Skeletal muscle cell (primary cell): ENCODE data around the gene RBM17.
A peak's percentile ranks its signal among the peaks of the same experiment; 100 is the strongest.

ENCODE experiments used
- DNase-seq: peaks from one replicate; pipeline ENCODE4 v3.0.0-alpha.2; 2010; ENCODE audit warnings: low read depth
- H3K4me3 ChIP-seq: 2 replicates; pipeline ENCODE4 v1.5.1; 2011; ENCODE audit warnings: low read depth, mild to moderate bottlenecking, control low read depth, low read length, moderate library complexity

Gene RBM17

DNA sequence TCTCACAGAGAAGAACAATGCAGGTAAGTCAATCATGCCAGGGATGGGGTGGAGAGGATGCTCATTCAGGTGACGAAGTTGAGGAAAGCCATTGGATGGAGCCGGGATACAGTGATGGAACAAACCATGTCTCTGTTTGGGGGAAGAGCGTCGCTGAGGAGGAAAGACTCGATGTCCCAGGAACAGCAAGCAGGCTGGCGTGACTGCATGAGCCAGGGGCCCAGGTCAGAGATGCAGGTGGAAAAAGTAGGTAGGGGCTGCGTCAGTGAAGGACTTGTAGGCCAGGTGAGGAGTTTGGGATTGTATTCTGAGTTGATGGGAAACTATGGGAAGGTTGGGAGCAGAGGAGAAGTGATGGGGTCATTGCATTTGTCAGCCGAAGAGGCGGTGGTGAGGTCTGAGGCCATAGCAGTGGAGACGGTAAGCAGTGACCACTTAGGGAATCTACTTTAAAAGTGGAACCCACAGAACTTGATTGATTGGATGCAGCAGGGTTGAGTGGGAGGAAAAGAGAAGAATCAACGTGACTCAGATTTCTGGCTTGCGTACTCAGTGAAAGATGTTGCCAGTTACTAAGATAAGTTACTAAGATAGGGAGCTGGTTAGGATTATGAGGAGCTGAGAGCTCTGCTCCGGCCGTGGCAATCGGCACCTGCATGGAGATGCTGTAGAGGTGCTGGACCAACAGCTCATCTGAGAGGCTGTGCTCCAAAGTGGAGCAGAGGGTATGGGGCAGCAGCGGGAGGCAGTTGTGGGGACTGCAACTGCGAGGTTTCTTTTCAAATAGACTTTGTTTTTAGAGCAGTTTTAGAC, 14.1 kb upstream of the RBM17 start:
- DNase-seq = no peak
- H3K4me3 ChIP-seq = no peak overlapping the region

DNA sequence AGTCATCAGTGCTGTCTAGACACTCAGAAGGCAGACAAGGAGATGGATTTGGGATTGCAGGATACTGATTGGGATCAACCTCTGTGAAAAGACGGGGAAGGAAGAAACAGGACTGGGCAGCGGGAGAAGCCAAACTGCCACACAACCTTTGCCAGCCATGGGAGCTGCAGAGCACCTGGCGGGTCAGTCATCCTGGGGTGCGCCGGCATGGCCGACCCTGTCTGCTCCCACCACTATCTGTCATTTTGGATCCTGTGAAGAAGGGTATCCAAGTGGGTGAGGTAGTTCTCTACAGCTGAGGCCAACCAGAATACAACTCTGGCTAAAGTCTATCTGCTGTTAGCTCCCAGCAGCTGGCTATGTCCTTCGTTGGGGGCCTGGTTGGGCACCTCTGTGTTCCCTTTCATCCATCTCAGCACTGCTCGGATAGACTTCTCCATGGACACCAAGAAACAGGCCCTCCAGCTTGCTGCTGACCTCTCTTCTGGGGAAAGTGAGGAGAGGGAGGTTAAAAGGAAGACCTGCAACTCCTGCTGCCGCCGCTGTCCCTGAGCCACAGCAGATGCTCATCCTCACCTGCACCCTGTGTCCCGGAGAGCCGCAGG, 11.7 kb upstream of the RBM17 start:
- no peak for DNase-seq
- no peak overlapping the region for H3K4me3 ChIP-seq

DNA sequence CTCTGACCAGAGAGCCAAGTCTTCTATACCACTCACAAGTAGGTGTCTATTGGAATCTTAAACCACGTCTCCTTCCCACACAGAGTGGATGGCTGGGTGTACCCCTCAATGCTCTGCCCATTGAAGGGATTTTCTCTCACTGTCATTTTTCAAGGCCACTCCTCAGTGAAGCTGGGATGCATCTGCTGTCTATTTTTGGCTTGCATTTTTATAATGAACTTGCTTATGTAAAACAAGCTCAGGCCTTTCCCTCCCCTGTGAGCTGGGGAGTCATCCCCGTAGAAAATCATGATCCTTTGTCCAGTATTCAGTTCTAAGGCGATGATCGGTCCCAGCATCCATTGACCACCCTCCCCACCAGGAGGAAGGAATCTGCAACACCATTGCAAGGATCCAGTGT, 9.8 kb upstream of the RBM17 start:
- DNase-seq = no peak
- H3K4me3 ChIP-seq = no peak overlapping the region

DNA sequence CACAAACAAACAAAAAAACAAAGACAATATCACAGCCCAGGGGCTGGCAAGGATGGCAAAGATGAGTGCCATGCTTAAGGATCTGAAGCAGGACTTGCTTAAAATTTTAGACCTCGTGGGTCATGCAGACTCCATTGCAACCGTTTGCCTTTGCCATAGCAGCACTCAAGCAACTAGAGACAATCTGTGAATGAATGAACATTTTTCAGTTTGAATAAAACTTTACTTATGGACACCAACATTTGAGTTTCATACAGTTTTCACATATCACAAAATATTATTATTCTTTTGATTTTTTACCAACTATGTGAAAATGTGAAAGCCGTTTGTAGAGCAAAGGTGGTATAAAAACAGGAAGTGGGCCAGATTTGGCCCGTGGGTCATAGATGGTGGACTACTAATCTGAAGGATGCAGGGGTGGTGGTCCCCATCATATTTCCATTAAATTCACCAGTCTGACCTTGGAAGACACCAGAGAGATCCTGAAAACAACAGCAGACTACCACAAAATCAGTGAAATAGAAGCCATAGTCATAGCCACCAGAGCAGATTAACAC, 8.3 kb upstream of the RBM17 start:
- no peak for DNase-seq
- no peak overlapping the region for H3K4me3 ChIP-seq

DNA sequence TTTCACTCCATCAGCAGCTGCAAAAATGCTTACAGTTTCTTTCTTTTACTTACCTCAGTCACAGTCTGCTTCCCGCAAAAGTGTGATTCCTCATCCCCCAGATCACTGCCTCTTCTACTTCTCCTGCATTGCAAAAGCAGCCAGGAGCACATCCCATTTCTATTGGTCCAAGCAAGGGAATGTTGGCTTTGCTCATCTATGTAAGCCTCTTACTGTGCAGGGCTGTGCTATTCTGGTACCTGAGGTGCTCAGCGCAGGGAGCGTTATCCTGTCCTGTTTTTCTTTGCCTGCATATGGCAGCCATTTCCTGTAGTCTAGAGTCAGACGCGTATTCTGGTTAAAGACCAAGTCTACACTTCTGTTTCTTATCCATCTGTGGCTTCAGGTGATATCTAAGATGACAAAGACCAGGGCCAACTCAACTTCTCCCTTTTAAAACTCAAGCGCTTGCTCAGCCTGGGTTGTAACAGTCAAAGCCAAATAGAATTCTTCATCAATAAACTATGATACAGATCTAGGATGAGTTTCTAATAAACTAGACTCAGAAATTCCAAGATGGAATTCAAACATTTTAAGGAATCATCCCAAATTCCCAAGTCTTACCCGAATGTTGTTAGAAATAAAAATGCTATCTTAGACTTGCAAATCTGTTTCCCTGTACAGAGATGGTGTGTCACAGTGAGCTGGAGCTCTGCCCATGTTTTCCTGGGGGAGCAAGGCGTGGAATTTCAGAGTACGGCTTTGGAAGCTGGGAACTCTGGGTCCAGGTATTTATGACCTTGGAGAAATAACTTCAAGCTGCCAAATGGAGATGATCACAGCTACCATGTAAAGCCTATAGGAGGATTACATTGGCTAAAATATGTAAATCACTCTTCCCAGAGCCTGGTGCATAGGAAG, 6.1 kb upstream of the RBM17 start:
- H3K4me3 ChIP-seq = no peak overlapping the region
- no peak for DNase-seq

DNA sequence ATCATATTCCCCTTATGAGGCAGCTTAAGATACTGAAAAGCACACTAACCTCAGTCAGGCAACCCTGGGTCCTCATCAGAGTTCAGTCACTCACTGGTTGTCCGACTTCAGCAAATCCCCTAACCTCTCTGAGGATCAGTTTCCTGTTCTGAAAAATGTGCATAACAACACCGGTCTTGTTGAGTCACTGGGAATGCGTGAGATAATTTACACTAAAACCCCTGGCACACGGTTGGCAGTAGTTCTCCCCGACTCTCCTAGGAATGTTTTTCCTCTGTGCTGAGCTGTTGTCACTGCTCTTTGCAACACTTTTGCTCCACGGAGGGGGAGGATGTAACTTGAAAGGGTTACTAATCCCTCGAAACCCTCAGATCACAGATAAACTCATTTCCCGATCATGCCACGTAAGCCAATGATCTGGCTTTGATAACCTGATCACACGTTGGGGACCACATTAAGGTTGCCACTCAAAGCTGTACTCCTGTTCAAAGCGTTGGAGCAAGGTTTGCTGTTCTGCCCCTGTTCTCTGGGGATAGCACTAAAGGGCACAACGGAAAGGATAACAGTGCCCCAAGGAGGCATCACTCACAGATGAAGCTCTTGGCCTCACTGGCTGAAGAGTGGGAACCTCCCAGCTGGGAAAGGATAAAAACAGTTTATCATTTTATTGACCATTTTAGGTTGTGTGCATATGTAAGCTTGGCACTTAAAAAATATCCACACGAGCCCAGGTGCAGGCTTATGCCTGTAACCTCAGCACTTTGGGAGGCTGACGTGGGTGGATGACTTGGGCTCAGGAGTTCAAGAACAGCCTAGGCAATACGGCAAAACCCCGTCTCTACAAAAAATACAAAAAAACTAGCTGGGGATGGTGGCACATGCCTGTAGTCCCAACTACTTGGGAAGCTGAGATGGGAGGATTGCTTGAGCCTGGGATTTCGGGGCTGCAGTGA, 5.0 kb upstream of the RBM17 start:
- peak; percentile 17 for DNase-seq
- no peak overlapping the region for H3K4me3 ChIP-seq

DNA sequence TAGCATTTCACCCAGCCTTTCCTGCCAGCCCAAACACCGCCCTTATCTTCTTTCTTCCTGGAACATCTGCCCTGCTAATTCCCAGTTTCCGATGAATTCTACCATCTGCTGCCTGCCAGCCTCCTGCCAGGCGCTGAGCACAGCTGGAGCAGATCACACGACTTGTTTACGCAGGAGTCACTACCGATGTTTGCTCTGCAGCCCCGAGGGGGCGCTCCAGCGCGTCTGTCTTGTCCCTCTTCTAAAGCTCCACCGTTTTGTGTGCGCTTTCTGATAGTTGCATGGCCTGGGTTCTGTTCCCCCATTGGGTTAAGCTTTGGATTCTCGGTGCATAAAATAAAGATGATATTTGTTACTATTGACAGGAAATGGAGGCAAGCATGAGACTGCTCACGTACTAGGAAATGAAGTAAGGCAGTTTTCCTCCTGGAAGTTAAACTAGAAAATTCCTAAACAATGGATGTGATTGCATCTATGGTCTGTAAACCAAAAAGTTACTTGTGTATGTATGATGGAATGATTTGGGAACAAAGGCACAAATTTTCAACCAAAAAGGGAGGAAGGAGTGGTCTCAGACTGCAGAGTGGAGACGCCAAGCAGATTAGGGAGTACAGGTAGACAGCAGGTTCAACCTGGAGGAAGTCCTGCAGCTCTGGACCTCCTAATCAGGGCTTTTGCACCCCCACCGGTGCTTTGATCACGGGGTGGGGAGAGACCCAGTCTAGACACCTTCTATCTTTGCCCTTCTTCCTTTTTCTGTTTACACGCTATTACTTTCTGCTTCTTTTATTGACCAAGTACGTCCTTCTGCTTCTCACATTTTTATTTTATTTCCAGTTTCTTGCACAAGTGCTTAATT, 2.2 kb upstream of the RBM17 start:
- H3K4me3 ChIP-seq = no peak overlapping the region

DNA sequence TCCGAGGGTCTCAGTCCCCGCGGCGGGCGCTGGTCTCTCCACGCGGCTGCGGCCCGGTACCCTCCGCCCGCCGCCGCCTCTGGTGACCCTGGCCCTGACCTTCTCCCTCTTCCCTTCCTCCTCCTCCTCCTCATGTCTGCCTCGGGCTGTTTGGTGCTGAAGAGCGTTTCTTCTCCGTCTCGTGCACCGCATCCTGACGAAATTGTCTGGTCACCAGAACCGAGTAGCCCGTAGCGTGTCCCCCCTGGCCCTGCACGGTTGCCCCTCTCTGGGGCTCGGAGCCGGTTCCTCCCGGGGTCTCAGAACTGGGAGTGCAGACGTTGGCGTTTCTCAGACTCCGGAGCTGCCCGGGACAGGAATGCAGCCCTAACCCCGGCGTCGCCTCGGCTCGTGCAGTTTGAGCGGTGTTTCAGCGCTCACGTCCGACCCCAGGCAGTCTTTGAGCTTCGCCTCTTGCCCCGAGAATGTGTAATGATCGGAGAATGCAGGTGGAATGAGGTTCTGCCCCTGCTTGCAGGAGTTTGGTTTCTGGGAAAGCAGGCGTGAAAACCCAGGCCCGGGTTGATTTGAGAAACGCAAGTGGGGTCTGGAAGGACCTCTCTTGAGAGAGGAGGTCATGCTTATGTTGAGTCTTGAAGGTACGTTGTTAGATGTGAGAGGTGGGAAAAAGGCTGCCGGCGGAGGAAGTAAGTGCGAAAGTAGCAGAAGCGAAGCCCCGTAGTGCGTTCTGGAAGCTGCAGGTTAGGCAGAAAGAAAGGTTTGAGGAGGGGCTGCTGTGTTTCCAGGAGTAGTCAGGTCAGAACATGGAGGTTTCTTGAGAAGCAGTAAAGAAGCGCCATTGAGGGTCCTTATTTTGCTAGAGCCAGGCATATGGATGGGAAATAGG, 743 bp downstream of the RBM17 start:
- H3K4me3 ChIP-seq = peak overlapping the region; percentile 96
- no peak for DNase-seq

More for the DNA sequence above, 2.2 kb upstream of the RBM17 start:
- DNase-seq = peak; percentile 60

DNA sequence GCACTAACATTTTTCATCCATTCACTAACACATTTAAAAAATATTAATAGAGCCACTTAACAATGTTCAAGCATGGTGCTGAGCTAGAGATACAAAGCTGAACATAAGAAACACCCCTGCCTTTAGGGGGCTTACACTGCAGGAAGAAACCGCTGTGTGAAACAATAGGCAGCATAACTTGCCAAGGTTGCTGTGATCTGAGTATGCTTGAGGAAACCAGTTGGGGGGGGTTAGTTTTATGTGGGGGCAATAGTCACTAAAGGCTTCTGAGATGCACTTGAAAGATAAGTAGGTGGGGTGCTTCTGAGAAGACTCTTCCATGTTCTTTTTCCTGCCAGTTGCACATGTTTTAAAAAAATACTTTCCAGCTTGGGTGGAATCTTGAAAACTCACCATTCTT, 2.8 kb downstream of the RBM17 start:
- H3K4me3 ChIP-seq = no peak overlapping the region
- no peak for DNase-seq

DNA sequence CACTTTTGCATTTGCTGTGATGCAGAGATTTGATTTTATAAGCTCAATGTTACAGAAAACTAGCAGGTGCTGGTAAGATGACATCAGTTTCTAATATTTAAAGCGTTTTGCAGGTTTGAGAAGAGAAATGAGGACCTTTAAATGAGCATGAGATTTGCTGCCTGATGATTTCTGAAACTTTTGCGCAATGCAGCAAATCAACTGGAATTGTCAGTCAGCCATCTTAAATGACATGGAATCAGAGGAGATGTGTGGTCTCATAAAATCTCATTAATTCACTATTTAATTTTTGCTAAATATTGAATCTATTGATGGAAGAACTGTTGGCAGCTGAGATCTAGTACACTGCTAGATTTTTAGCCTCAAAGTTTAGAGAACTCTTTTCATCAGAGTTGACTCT, 3.9 kb downstream of the RBM17 start:
- no peak for DNase-seq
- H3K4me3 ChIP-seq = no peak overlapping the region

DNA sequence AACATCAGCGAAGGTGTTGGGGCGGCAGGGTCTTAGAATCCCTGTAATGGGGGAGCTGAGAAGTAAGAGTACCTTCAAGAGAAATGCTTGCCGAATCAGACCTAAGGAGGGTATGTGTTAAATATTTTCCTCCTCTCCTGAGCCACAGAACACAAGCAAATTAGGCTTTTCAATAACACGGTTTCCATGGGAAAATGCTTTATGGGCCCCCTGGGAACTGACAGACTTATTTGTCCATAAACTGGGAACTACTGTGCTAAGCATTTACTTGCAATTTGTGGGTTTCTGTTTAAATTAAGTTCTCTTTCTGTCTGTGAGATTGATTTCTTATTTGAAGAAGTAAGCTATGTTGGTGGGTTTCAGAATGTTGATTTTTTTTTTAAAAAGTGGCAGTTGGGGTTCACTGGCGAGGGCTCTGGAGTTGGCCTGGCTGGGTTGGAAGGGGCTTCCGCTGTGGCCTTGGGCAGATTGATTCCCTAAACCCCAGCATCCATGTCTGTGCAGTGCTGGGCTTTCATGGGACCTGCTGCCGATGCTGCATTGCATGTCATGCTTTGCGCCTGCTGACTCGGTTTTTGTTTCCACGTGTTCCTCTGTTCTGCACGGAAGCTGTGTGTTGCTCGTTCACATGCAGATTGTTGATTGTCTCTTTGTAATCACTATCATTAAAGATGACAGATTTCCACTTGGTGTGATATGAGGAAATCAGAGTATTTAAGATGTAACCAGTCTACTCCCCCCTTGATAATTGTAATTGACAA, 7.2 kb downstream of the RBM17 start:
- H3K4me3 ChIP-seq = no peak overlapping the region
- DNase-seq = no peak

DNA sequence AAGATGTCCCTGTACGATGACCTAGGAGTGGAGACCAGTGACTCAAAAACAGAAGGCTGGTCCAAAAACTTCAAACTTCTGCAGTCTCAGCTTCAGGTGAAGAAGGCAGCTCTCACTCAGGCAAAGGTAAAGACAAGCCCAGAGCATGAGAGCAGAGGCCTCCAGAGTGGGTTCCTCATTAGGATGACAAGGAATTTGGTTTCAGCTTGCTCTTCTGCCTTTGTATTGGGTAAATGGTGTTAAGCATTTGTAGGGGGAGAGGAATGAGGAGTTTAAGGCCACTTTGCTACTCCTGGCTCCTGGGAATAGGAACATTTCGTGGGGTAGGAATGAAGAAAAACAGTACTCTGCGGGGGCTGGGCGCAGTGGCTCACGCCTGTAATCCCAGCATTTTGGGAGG, 8.2 kb downstream of the RBM17 start:
- no peak for DNase-seq
- H3K4me3 ChIP-seq = no peak overlapping the region

DNA sequence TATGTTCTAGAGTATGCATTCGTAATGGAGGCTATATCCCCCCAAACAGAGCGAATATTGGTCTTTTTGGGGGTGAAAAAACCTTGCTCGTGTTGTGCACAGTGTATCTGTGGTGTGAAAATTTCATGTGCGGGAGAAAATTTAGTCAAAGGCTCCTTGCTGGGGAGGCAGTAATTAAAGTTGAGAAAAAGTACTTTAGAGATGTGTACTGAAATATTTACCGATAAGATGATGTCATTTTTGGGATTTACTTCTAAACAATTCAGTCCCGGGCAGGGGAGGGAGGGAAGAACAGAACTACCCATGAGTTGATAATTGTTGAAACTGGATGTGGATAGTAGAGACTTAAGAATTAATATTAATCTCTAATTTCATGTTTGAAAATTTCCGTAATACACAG, 9.3 kb downstream of the RBM17 start:
- H3K4me3 ChIP-seq = no peak overlapping the region
- no peak for DNase-seq

DNA sequence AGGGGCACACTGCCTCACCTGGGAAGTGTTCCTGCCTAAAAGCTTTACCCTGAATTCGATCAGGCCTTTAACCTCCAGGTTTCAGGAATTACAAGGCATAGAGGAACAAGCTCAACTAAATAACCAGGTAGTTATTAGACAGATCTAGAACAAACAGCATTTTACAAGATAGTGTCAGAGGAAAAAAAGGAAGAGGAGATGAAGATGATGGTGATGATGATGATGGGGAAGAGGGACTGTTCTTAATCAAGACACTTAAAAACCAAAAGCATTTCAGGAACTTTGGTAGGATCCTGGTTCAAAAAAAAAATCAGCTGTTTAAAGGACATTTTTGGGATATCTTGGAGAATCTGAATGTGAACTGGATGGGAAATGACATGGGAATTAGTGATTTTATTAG, 11.5 kb downstream of the RBM17 start:
- H3K4me3 ChIP-seq = no peak overlapping the region
- DNase-seq = no peak

DNA sequence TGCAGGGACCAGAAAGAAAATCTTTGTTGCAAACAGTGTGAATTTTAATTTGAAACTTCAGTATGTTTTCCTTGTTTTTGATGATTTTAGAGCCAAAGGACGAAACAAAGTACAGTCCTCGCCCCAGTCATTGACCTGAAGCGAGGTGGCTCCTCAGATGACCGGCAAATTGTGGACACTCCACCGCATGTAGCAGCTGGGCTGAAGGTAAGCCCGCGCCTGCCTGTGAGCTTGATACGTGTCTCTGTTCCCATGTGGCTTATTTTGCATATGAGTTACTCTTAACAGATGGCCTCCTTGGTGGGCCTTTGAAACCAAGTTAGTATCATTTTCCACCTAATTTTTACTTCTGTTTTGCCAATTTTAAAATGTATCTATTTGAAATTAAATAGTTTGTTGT, 12.3 kb downstream of the RBM17 start:
- no peak overlapping the region for H3K4me3 ChIP-seq
- no peak for DNase-seq

DNA sequence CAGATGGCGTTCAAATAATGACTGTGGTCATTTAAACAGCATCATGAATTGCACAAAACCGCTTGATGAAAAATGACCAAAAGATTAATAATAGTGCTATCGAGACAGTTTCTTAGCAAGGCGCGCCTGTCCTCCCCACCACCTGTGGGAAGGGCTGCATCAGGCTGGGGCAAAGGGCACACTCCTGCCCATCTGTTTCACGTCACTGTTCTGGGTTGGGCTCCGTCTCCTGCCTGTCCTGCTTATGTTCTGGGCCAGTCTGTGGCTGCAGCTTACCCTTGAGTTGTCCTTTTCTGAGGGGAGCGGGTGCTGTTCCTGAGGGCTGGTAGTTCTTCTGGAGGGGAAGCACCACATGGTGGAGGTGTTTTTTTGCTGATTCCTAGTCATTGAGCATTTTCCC, 13.3 kb downstream of the RBM17 start:
- DNase-seq = no peak
- no peak overlapping the region for H3K4me3 ChIP-seq

DNA sequence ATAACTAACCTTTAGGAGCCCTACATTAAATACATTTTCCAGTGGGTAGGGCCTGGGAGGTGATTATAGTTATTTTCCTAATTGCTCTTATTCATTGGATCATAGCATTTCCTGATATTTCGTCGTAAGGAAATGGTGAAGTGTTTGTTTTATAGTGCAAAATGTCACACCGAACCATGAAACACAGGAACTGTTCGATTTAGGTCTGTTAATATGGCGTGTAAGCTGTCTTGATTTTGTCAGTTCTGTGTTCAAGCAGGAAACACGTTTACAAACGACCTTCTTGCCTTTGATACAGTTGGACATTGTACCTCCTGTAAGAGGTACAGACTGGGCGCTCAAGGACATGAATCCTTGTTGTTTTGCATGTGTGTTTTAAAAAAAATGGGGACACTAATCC, 14.8 kb downstream of the RBM17 start:
- no peak overlapping the region for H3K4me3 ChIP-seq
- no peak for DNase-seq
